ENCODE data around the gene APLP1. TPM values are rescaled to one million over a fixed set of nuclear protein-coding genes. Genes with fewer than 3 reads are reported as not detected.

The APLP1 gene
- total and polyA plus RNA-seq, 2 donors (not counting 3 experiments of a cell fraction or from before 2014, with no cell fraction given), result 6.2 to 13.0 TPM

DNA sequence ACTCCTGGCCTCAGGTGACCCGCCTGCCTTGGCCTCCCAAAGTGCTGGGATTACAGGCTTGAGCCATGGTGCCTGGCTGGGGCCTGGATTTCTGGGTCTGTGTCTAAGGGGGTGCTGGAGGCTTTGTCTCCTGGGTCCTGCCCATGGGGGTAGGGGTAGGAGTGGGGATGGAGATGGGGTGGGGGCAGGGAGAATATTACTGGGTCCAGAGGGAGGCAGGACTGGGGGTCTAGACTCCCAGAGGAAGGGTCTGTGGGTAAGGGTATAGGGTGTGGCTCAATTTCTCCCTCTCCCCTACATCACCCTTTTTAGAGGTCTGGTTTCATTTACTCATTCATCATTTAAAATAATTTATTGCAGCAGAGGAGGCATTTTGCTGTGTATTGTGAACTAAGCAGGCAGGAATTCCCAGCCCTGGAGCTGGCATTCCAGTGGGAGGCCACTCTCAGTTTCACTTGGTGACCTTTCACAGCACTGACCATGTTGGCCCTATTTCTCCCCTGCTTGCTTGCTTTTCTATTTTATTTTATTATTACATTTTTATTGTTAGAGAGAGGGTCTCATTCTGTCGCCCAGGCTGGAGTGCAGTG is 32.8 kb downstream of the APLP1 start:
- intact Hi-C loops (cut with micrococcal nuclease) (no loop called here), dilution Hi-C loops (cut with MboI; ENCODE audit: extremely low pct_ligation_motif_present, low sequenced_read_pairs) (no loop called here)
- Histone ChIP-seq H3K27ac (ENCODE audit: insufficient read depth, low read depth, low read length) (no peak overlapping the region), H3K9ac (replicated peaks; ENCODE audit: extremely low read depth, insufficient read depth, low read length) (no peak overlapping the region), H3K4me3 (replicated peaks in 1 of 3; ENCODE audit: insufficient read depth in 1 of 3, low read depth in 1 of 3, low read length in 3 of 3) (no peak overlapping the region), H3K36me3 (ENCODE audit: control insufficient read depth in 2 of 2, extremely low read depth in 1 of 2, insufficient read depth in 2 of 2, low read length in 2 of 2) (peaks cover 0 to 3% of the 10 kb centered on the region in 2 experiments), H3K9me1 (replicated peaks; ENCODE audit: control insufficient read depth, extremely low read depth, insufficient read depth, low read length) (no peaks in the 10 kb centered on the region), H3K27me3 (ENCODE audit: control insufficient read depth in 2 of 2, insufficient read depth in 2 of 2, low read length in 2 of 2) (peaks cover 0 to 6% of the 10 kb centered on the region in 2 experiments), H3K4me1 (ENCODE audit: control insufficient read depth, extremely low read depth, insufficient read depth, low read length) (peaks cover 16% of the 10 kb centered on the region), H3K9me3 (replicated peaks; ENCODE audit: control insufficient read depth, insufficient read depth, low read length) (no peaks in the 10 kb centered on the region), H4K20me1 (replicated peaks; ENCODE audit: control insufficient read depth, extremely low read depth, insufficient read depth, low read length) (no peaks in the 10 kb centered on the region), H3K79me2 (ENCODE audit: control insufficient read depth, insufficient read depth, low read length) (peaks cover 2% of the 10 kb centered on the region), H2AFZ (ENCODE audit: low read depth, low read length) (peak overlapping the region; percentile 64), H3K4me2 (ENCODE audit: insufficient read depth, low read length) (no peak overlapping the region)
- FAIRE-seq (no peak), DNase-seq (ENCODE audit: low read depth, low spot score) (no peak)
- TF ChIP-seq GATA2 (IDR thresholded peaks at IDR 0.05; ENCODE audit: insufficient read depth, insufficient read length, low read depth, low read length), result no peak
- TF ChIP-seq FOS (IDR thresholded peaks at IDR 0.05; ENCODE audit: borderline replicate concordance, insufficient read depth, low read length), result no peak
- TF ChIP-seq, protein P1, sequence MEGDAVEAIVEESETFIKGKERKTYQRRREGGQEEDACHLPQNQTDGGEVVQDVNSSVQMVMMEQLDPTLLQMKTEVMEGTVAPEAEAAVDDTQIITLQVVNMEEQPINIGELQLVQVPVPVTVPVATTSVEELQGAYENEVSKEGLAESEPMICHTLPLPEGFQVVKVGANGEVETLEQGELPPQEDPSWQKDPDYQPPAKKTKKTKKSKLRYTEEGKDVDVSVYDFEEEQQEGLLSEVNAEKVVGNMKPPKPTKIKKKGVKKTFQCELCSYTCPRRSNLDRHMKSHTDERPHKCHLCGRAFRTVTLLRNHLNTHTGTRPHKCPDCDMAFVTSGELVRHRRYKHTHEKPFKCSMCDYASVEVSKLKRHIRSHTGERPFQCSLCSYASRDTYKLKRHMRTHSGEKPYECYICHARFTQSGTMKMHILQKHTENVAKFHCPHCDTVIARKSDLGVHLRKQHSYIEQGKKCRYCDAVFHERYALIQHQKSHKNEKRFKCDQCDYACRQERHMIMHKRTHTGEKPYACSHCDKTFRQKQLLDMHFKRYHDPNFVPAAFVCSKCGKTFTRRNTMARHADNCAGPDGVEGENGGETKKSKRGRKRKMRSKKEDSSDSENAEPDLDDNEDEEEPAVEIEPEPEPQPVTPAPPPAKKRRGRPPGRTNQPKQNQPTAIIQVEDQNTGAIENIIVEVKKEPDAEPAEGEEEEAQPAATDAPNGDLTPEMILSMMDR (IDR thresholded peaks at IDR 0.05; ENCODE audit: extremely low read depth in 1 of 2, insufficient read depth in 1 of 2, low read depth in 1 of 2, low read length in 2 of 2), result no peak
- TF ChIP-seq, protein P2, sequence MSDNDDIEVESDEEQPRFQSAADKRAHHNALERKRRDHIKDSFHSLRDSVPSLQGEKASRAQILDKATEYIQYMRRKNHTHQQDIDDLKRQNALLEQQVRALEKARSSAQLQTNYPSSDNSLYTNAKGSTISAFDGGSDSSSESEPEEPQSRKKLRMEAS (IDR thresholded peaks at IDR 0.05; ENCODE audit: insufficient read depth, insufficient read length), result no peak
- TF ChIP-seq JUN (IDR thresholded peaks at IDR 0.05; ENCODE audit: borderline replicate concordance, insufficient read depth, insufficient read length, low read depth), result no peak
- no peak for TF ChIP-seq POLR2A (IDR thresholded peaks at IDR 0.05; ENCODE audit: low read depth, low read length)
- no peak for TF ChIP-seq POLR2AphosphoS5 (IDR thresholded peaks at IDR 0.05; ENCODE audit: insufficient read depth, low read depth, low read length)
- no peak for TF ChIP-seq EZH2 (IDR thresholded peaks at IDR 0.05; ENCODE audit: borderline replicate concordance, low read depth, low read length, severe bottlenecking)
- TF ChIP-seq MYC (IDR thresholded peaks at IDR 0.05; ENCODE audit: low read depth, low read length), result no peak
- no TSS peak for BruUV-seq (replicated peaks)
- ChIA-PET POLR2A (no interaction called here), CTCF (interaction anchor here (1.4 kb wide), 1 partner anchor 20 kb away, joined by 3 read pairs; no protein-coding TSS in a partner anchor)
